Left hindlimb (tissue), 1 donor: ENCODE measurements around the gene MKKS.

Experiments
- DNase-seq: peaks from one replicate; pipeline ENCODE4 v3.0.0-alpha.2; 2018

Gene MKKS

GRCh38 chr20:10367693-10367942 lies 66.4 kb downstream of the MKKS start:
- DNase-seq: no peak

DNA sequence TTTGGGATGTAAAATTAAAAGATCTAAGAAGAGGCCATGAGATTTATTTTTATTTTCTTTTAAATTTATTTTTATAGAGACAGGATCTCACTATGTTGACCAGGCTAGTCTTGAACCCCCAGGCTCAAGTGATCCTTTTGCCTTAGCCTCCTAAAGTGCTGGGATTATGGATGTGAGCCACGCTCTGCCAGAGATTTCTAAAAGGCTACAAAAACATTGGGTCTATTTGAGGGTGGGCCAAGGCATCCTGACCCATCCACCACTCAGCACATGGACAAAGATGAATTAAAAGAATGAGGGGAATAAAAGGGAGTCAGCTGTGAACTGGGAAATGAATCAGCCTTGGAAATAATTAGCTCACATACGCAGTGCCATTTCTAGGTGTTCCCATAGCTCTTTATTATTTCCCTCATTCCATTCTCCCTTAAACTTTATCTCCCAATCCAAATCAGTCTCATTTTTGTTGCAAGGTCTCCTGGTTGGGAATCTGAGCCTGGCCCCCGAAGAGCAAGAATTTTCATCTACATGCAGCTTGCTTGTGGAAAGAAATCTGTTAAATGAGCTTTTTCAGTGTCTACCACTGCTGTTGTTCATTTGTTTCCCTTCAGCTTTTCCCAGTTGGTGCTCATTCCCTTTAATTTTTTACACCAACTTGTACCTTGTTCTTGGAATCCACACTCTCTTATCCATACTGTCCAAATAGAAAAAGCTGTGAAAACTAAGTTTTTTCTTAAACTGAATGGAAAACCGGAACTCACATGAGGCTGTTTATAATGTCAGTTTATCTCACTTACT lies 66.9 kb downstream of the MKKS start:
- DNase-seq: no peak

DNA sequence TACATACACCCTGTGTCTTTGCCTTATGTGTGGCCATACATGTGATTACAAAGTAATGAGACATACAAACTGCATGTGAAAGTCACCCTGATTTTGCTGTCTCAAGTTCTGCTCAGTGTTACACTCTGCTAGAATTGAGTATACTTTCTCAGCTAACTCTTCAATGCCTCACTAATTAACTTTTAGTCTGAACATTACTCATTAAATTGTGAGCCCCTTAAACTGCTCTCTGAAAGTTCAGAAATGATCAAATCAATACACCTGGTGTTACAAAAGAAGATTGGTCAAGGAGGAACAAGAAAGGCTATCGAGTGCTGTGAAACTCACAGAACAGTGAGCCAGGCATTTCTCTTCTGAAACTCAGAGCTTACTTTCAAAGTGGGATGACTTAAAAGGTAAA lies 71.3 kb downstream of the MKKS start:
- DNase-seq: no peak

GRCh38 chr20:10360878-10361277 lies 73.1 kb downstream of the MKKS start:
- DNase-seq: no peak

- no peak for DNase-seq
These were observed 74.4 kb downstream of the MKKS start for GRCh38 chr20:10359621-10360040.

- DNase-seq: no peak
These were observed 76.0 kb downstream of the MKKS start for GRCh38 chr20:10357974-10358373.

- no peak for DNase-seq
These were observed 76.8 kb downstream of the MKKS start for GRCh38 chr20:10357061-10357708.

- no peak for DNase-seq
These were observed 77.4 kb downstream of the MKKS start for GRCh38 chr20:10356628-10357027.

DNA sequence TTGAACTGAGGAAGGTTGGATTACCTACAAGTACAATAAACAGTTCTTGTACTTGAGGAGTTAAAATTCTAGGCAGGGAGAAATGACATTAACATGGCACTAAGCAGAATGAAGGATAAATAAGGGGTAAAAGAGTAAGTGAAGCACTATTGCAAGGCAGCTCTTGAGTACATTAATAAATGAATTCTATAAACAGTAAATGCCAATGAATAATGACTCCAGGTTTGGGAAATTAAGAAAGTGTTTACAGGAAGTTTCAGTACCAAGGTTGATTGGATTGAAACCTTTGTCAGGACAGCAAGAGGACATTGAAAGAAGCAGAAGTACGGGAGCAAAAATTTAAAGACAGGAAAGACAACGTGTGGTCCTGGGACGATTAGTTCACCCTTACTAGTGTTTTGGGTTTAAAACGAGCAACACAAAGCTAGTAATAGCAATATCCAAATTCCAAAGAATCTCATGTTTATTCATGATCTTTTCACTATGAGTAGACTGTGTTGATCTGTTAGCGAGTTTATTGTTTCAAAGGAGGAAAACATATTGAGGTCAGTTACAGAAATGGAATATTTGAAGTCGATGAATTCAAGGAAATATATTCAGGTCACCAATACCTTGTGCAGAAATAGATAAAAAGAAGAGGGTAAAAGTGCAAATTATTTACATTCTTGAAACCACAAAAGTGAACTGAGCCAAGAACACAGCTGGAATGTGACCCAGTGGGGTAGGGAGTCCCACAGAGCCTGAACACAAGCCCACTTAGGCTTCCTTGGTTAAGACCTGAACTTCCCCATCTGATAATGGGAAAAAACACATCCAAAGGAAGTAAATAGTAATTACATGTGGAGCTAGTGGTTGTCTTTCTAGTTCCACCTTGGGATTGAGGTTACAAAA lies 80.8 kb downstream of the MKKS start:
- DNase-seq: no peak
